Measurements from ENCODE around the gene TNNT3. TPM values are rescaled to one million over a fixed set of nuclear protein-coding genes. Genes with fewer than 3 reads are reported as not detected.

TNNT3 gene
- total RNA-seq, 6 experiments from 2014 or later: not detected

DNA sequence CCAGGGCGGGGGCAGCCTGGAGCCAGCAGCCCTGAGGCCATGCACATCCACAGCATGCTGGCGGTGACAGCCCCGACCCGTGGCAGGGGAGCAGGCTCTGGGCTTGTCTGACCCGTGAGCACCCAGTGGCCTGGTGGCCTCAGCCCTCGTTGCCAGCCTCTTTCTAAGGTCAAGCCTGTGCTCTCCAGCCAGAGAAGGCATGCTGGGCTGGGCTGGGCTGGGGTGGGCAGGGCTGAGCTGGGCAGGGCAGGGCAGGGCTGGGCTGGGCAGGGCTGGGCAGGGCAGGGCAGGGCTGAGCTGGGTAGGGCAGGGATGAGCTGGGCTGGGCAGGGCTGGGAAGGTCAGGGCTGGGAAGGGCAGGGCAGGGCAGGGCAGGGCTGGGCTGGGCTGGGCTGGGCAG is 67.5 kb downstream of the TNNT3 start:
- TF ChIP-seq CTCF (IDR thresholded peaks at IDR 0.05): no peak
- Mint-ChIP-seq H3K27ac (no peak overlapping the region), H3K4me3 (no peak overlapping the region), H3K36me3 (ENCODE audit: low read depth) (no peaks in the 10 kb centered on the region), H3K9me3 (no peaks in the 10 kb centered on the region), H3K27me3 (ENCODE audit: insufficient read depth) (peaks cover 1% of the 10 kb centered on the region; the same call in 1 of the 2 replicates), H3K4me1 (ENCODE audit: low read depth) (no peaks in the 10 kb centered on the region)
- no peak for DNase-seq

- no peak for DNase-seq
- Mint-ChIP-seq H3K4me3 (no peak overlapping the region), H3K36me3 (ENCODE audit: low read depth) (no peaks in the 10 kb centered on the region), H3K4me1 (ENCODE audit: low read depth) (no peaks in the 10 kb centered on the region), H3K27ac (no peak overlapping the region), H3K9me3 (no peaks in the 10 kb centered on the region), H3K27me3 (ENCODE audit: insufficient read depth) (peaks cover 1% of the 10 kb centered on the region; the same call in 1 of the 2 replicates)
- no peak for TF ChIP-seq CTCF (IDR thresholded peaks at IDR 0.05)
Observed at GRCh38 chr11:1988174-1988573, 68.7 kb downstream of the TNNT3 start.

Small RNAs within 50 kb of the gene (microRNA-seq; reads per million reads assigned to microRNA genes)
- not detected for gene MIR7847

Other genes with a start within 250 kb of the TNNT3 start
- not detected for gene KRTAP5-6, start 222.5 kb upstream of the TNNT3 start, total RNA-seq (2021; fragmentation: NEBNext Ultra II Directional; extraction: Animal tissue kit (Norgen Biotek cat#: 25700))
- under 1 TPM; 0.21 to 0.71 (median 0.45) TPM for gene IFITM10, start 169.1 kb upstream of the TNNT3 start, total RNA-seq (2021; fragmentation: NEBNext Ultra II Directional; extraction: Animal tissue kit (Norgen Biotek cat#: 25700))
- 100 to 1,000 TPM; 212 to 240 (median 229) TPM for gene CTSD, start 155.8 kb upstream of the TNNT3 start, total RNA-seq (2021; fragmentation: NEBNext Ultra II Directional; extraction: Animal tissue kit (Norgen Biotek cat#: 25700))
- not detected for gene SYT8, start 84.7 kb upstream of the TNNT3 start, total RNA-seq (2021; fragmentation: NEBNext Ultra II Directional; extraction: Animal tissue kit (Norgen Biotek cat#: 25700))
- gene TNNI2, start 80.7 kb upstream of the TNNT3 start, total RNA-seq (2021; fragmentation: NEBNext Ultra II Directional; extraction: Animal tissue kit (Norgen Biotek cat#: 25700)): not detected
- 1 to 10 TPM in 1 of 6 experiments, under 1 TPM in 3, not detected in 2; 0.18 to 2.6 (median 0.27) TPM for gene LSP1, start 66.6 kb upstream of the TNNT3 start, total RNA-seq (2021; fragmentation: NEBNext Ultra II Directional; extraction: Animal tissue kit (Norgen Biotek cat#: 25700))
- not detected for gene PRR33, start 27.8 kb upstream of the TNNT3 start, total RNA-seq (2021; fragmentation: NEBNext Ultra II Directional; extraction: Animal tissue kit (Norgen Biotek cat#: 25700))
- gene MRPL23, start 27.6 kb downstream of the TNNT3 start, total RNA-seq (2021; fragmentation: NEBNext Ultra II Directional; extraction: Animal tissue kit (Norgen Biotek cat#: 25700)): 100 to 1,000 TPM in 4 of 6 experiments, 10 to 100 TPM in 2; 83.8 to 116 (median 110) TPM
- gene H19, start 78.1 kb downstream of the TNNT3 start, total RNA-seq (2021; fragmentation: NEBNext Ultra II Directional; extraction: Animal tissue kit (Norgen Biotek cat#: 25700)): under 1 TPM in 2 of 6 experiments, not detected in 4; 0.25 to 0.33 TPM
- gene IGF2, start 219.7 kb downstream of the TNNT3 start, total RNA-seq (2021; fragmentation: NEBNext Ultra II Directional; extraction: Animal tissue kit (Norgen Biotek cat#: 25700)): 1 to 10 TPM in 5 of 6 experiments, under 1 TPM in 1; 0.90 to 2.6 (median 2.0) TPM
- gene INS, start 241.5 kb downstream of the TNNT3 start, total RNA-seq (2021; fragmentation: NEBNext Ultra II Directional; extraction: Animal tissue kit (Norgen Biotek cat#: 25700)): not detected

All from HFFc6 (cell line).